NCI-H1105 (cell line): ENCODE results near the gene ZEB1.
"Not testable (repeated sequence)": the region's sequence is repeated elsewhere in the genome, so short reads cannot be mapped to it uniquely, and the experiment has no call there.

Source experiments
- DNase-seq: peaks from one replicate; lab custom pipeline; 2025; lab: John Stamatoyannopoulos, UW

Gene ZEB1

GRCh38 chr10:31366703-31367102 lies 47.7 kb downstream of the ZEB1 start:
- no peak for DNase-seq

DNA sequence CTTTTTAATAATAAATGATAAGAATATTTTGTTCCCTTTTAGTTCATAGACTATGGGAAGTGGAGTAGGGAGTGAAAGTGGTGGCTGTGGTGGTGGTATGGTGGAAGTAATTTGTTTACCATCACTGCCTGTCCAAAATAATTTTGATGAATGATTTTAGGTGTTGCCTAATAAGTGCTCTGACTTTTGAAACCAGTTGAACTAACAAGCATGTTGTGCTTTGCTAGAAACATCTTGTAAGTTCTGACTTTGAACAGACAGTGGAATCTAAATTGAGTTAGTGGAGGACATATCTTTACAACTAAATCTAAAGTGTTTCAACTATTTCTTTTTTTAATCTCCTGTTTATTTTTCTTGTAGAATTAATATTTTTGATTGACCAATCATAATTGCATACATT lies 49.7 kb downstream of the ZEB1 start:
- no peak for DNase-seq

DNA sequence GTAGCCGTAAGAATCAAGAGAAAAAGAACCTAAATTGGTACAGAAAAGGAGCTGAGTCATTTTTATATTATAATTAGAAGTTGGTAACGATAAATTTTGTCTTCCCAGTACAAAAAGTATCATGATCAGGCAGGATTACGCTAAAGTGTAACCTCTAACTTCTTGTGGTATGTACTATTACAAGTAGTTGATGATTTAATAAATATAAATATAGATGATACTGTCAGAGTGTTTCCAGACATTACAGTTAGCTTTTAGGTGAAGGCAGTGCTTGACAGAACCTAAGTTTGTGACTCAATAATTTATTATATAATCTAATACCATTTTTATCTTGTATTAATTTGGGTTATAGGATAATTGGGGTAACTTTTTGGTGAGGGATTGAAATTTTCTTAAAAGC lies 53.4 kb downstream of the ZEB1 start:
- no peak for DNase-seq

DNA sequence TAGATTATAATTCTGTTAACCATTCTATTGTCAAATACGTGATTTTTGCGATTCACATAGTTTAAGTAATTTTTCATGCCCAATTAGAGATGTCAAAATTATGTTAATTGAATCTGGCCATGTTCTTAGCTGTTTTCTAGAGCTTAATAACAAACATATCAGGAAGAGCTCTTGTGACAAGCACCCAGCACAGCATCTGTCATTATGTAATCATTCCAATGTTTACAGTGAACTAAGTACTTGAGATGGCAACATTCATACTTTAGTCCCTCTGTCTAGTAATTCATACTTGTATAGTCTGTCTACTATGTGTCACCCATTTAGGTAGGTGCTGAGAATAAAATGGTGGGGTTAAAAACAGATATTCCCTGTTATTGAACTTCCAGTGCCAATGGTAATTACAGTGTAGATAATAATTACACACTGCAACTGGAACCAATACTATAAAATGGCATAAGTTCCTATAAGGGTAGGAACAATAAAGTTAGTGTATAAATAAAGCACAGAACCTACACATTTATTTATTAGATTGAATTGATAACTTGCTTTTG lies 55.2 kb downstream of the ZEB1 start:
- DNase-seq: peak; percentile 35

DNA sequence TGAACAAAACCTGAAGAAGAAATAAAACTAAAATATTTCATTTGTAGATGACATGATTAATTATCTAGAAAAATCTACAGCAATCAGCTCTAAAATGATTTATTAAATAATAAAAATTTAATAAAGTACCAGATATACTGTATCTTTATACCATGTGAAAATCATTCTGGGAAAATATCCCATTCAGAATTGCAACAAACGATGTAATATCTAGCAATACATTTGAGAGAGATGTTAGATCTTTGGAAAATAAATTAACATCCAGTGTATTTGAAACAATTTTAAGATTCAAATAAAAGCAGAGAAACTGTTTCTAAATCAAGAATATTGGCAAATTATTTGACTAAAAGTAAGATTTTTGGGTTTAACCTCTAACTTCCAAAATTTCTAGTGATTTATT lies 62.2 kb downstream of the ZEB1 start:
- no peak for DNase-seq

- DNase-seq: no peak
Observed at GRCh38 chr10:31381766-31382316, 62.8 kb downstream of the ZEB1 start.

DNA sequence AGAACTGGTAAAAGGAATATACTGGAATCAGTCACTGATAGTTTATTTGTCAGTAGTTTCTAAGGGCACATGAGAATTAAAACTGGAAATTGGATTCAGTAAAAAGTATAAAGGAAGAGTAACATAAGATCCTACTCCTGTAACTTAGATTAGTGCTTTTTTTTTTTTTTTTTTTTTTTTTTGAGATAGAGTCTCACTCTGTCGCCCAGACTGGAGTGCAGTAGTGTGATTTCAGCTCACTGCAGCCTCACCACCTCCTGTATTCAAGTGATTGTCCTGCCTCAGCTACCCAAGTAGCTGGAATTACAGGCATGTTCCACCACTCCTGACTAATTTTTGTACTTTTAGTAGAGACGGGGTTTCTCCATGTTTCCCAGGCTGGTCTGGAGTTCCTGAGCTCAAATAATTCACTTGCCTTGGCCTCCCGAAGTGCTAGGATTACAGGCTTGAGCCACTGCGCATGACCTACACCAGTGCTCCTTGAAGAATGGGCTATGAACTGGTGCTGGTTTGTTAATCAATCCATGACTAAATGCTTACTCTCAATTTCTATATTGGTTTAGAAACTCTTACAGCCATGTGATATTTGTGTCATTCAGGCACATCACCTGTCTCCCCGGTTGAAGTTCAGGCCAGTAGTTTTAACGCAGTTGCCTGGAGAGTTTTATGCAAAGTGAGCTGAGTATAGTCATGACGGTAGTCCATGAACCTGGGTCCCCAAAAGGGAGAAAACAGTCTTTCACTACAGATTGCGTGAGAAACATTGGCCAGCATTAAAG lies 65.0 kb downstream of the ZEB1 start:
- DNase-seq: no peak

DNA sequence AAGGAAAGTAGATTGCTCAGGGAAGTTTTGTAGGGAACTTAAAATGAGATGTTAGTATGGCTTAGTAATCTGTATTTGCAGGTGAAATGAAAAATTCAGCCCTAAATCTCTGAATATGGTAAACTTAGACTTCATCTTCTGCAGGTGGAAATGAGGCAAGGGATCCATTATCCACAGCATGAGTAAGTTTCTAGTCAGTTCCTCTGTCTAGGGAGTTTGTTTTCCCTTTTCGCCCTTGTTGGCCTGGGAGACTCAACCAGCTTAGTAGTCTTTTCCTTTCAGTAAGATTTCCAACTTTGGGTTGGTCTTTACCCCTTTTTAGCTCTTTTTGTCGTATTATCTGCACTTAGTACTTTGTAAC lies 65.6 kb downstream of the ZEB1 start:
- no peak for DNase-seq

DNA sequence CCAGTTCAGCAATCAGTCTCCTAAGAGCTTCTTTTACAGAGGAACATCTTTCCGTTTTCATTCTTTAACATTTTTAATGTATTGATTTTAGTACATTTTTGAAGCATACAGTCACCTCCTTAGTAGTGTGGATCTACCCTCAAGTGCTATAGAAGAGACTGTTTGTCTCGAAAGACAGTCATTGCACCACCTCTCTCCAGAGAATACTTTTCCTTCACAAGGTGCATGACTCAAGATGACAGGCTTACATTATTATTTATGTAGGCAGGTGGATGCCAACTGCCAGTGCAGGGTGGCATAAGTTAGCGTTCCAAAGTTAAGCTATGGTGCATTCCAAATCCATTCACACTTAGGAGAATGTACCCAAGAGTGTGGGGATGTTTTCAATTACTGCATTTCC lies 71.8 kb downstream of the ZEB1 start:
- DNase-seq: no peak

GRCh38 chr10:31393844-31394243 lies 74.8 kb downstream of the ZEB1 start:
- DNase-seq: no peak

DNA sequence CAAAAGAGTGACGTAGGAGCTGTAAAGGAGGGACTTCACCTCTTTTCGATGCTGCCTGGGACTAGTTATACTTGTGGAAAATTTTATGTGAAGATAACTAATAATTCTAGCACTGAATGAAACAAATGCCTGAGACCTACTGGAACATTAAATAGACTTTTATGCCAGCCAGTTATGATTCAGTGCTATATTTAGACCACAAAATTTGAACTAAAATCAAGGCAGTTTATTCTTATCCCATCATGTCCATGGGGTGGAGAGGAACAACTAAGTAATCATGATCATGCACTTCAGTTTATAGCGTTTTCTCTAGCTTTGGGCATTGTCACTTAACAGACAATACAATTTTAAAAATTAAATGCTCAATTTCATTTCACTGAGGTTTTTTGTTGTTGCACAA lies 76.7 kb downstream of the ZEB1 start:
- no peak for DNase-seq

GRCh38 chr10:31396376-31396775 lies 77.4 kb downstream of the ZEB1 start:
- DNase-seq: no peak

DNA sequence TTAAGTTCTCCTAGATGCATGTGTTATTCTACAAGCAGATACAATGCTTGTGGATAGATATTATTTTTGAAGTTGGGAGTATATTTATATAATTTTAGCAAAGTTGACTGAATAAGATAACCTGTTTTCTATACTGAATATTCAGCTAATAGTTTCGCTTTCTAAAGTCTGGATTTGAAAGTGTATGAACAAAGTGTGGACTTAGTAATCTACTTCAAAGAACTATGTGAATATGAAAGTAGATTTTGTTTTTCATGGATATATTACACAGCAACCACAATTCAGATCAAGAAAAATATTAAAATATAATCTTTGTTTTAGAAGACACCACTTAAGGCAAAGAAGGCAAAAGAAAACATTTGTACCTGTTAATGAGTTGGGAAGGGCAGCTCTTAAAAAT lies 78.8 kb downstream of the ZEB1 start:
- no peak for DNase-seq

DNA sequence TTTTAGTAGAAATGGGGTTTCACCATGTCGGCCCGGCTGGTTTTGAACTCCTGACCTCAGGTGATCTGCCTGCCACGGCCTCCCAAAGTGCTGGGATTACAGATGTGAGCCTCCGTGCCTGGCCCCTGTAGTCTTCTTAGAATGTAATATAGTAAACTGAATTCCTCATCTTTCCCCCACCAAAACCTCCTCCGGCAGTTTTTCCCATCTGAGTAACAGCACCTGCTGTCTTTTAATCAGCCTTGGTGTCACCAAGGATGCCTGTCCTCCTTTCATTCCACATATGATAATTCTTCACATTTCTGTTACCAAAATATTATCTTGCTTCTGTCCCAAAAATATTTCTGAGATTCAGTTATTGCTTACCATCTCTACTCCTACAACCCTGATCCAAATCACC lies 80.2 kb downstream of the ZEB1 start:
- no peak for DNase-seq

DNA sequence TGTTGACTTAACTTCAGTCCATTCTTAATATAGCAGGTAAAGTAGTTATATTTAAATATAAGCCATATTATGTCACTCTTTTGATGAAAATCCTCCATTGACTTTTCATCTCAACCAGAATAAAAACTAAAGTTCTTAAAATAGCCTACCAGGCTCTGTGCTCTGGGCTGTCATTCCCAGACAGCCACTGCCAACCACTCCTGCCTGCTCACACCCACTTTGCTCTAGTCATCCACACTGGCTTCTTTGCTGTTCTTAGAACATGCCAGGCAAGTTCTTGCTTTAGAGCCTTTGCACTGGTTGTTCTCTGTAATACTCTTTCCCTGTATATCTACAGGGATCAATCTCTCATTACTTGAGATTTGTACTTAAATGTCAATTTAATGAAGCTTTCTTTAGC lies 80.6 kb downstream of the ZEB1 start:
- DNase-seq: no peak

DNA sequence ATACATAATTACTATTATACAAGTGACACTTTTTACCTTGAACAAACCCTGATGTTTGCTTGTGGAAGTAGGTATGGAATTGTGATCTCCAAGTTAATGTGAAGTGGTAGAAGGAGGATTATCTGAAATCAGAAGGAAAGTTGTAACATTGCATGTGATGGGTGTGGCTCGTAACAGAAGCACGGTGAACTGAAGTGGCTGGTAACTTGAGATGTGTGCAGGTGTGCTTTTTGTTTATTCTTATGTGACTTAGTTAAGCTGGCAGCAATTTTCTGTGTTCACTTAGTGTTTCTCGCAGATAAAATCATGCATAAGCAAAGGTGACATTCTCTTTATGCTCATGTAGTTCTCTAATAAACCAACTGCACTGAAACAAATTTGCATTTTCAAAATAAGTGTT lies 82.3 kb downstream of the ZEB1 start:
- peak; percentile 48 for DNase-seq

DNA sequence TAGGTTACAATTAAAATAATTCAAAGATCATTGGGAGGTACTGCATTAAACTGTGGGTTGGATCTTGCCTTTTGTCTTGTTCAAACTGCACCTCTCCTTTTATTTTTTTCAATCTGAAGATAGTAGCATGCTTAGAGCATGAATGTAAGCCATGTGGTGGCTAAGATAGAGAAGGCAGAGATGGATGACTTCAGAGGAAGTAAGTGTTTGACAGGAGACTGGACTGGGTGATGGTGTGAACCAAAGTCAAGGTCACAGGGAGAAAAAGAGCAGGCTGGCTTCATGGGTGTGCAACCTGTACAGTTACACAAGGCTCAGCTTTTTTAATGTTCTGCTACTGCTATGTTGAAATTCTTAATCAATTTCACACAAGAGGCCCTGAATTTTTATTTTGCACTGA lies 85.6 kb downstream of the ZEB1 start:
- DNase-seq: no peak

- not testable (repeated sequence) for DNase-seq
Observed at GRCh38 chr10:31405829-31406228, 86.8 kb downstream of the ZEB1 start.

GRCh38 chr10:31412397-31412796 lies 93.4 kb downstream of the ZEB1 start:
- DNase-seq: not testable (repeated sequence)

DNA sequence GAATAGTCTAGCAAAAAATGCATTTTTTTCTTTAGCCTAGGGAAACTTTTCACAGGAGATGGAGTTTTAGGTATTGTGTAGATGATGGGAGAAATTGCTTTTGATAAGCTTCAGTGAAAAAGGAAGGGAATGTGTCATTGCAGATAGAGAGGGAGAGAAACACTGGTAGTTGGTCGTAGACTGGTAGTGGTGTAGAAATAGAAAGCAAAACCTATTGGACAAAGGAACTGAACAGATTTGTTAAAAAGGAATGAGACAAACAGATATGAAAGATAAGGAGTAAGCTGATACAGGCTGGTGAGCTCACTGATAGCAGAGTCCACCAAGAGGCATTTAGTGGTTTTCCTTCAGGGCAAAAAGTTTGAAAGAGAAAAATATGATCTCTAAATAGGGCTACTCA lies 94.3 kb downstream of the ZEB1 start:
- DNase-seq: no peak

DNA sequence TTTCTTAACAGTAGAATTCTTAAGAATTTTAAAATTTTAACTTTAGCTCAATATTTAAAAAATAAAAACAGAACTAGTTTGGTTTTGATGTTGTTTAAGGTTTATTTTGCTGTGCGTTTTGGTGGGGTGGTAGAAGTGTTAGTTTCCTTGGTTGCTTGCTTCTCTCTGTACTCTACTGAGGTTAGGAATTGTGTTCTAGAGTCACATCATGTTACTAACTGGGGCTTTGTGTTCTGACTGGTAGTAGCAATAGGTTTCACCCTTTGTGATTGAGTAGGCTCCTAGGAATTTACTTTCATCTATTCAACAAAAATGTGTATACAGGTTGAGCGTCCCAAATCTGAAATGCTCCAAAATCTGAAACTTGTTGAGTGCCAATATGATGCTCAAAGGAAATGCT lies 99.5 kb downstream of the ZEB1 start:
- no peak for DNase-seq

DNA sequence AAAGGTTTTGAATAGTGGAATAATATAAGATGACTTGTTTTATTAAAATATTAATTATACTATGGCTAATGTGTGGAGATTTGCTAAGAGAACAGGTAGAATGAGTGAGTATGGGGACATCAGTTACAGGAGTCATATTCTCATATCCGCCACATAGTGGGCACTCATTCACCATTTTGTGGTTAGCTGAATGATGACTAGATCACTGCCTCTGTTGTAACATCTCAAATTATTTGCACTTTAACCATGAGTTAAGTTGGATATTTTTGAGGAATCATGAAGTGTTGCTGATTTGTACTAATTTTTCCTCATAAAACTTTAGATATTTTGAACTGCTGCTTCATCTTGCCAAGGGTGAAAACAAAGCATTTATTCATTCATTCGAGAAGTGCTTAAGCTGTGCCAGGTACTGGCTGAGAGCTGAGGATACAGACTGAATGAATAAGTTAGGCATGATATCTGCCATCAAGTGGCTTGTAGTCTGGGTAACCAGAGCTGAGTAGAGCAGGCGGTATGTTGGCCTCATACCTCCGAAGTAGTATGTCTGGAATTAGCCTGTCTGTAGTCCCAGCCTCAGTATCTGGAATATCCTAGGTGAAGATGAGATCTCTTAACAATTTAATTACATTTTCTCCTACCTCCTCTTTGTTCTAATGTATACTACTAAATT lies 100.5 kb downstream of the ZEB1 start:
- no peak for DNase-seq

- DNase-seq: no peak
Observed at GRCh38 chr10:31421322-31421721, 102.3 kb downstream of the ZEB1 start.
